HT-29 (cell line): Measurements from ENCODE around the gene BPIFB2. TPM values are rescaled to one million over a fixed set of nuclear protein-coding genes. Genes with fewer than 3 reads are reported as not detected.
"Not testable (repeated sequence)": the region's sequence is repeated elsewhere in the genome, so short reads cannot be mapped to it uniquely, and the experiment has no call there.

Experiments
- DNase-seq: peaks from one replicate; pipeline ENCODE4 v3.0.0-alpha.2; 2015; ENCODE audit warnings: low spot score
- total RNA-seq: library from RNA; depleted of rRNA; stranded (reverse); fragments of >200 nt; shearing (Covaris generic); gene quantifications from 2 replicates; pipeline ENCODE4 v1.2.3, GENCODE V29; 2014

Gene BPIFB2
- total RNA-seq, 1 experiment from 2014 or later, result not detected

- no peak for DNase-seq
Measured at GRCh38 chr20:33034901-33035492, 27.5 kb downstream of the BPIFB2 start.

GRCh38 chr20:33037456-33037855 is 30.0 kb downstream of the BPIFB2 start:
- no peak for DNase-seq

GRCh38 chr20:33038243-33038642 is 30.7 kb downstream of the BPIFB2 start:
- DNase-seq, result no peak

GRCh38 chr20:33042430-33042829 is 34.9 kb downstream of the BPIFB2 start:
- no peak for DNase-seq

- DNase-seq, result no peak
Measured at GRCh38 chr20:33042983-33043730, 35.7 kb downstream of the BPIFB2 start.

GRCh38 chr20:33043731-33044181 is 36.3 kb downstream of the BPIFB2 start:
- DNase-seq, result no peak

GRCh38 chr20:33045129-33045721 is 37.7 kb downstream of the BPIFB2 start:
- DNase-seq, result not testable (repeated sequence)

- no peak for DNase-seq
Measured at GRCh38 chr20:33046412-33046811, 38.9 kb downstream of the BPIFB2 start.

- no peak for DNase-seq
Measured at GRCh38 chr20:33051333-33051732, 43.8 kb downstream of the BPIFB2 start.

- DNase-seq, result no peak
Measured at GRCh38 chr20:33053291-33054106, 46.0 kb downstream of the BPIFB2 start, which contains the start of gene BPIFB3. TSS of gene BPIFB3 (plus strand) at chr20:33053903. CDS start at chr20:33055436, 1,533 bp downstream.

- no peak for DNase-seq
Measured at GRCh38 chr20:33054381-33054780, 46.9 kb downstream of the BPIFB2 start.

- no peak for DNase-seq
Measured at GRCh38 chr20:33054791-33055190, 47.3 kb downstream of the BPIFB2 start.

- DNase-seq, result no peak
Measured at GRCh38 chr20:33059136-33059535, 51.6 kb downstream of the BPIFB2 start.

- no peak for DNase-seq
Measured at GRCh38 chr20:33059741-33060390, 52.4 kb downstream of the BPIFB2 start.

- DNase-seq, result no peak
Measured at GRCh38 chr20:33061658-33062028, 54.1 kb downstream of the BPIFB2 start.

GRCh38 chr20:33062105-33062824 is 54.8 kb downstream of the BPIFB2 start:
- no peak for DNase-seq

GRCh38 chr20:33062825-33063149 is 55.3 kb downstream of the BPIFB2 start:
- DNase-seq, result no peak

- DNase-seq, result no peak
Measured at GRCh38 chr20:33063271-33063670, 55.8 kb downstream of the BPIFB2 start.

GRCh38 chr20:33064572-33065287 is 57.2 kb downstream of the BPIFB2 start:
- DNase-seq, result no peak

- no peak for DNase-seq
Measured at GRCh38 chr20:33065785-33066184, 58.3 kb downstream of the BPIFB2 start.
